Type B pancreatic cell (in vitro differentiated cells): Measurements from ENCODE around the gene OR1F1. TPM values are rescaled to one million over a fixed set of nuclear protein-coding genes. Genes with fewer than 3 reads are reported as not detected.

Source experiments
- DNase-seq: peaks from one replicate; pipeline ENCODE4 v3.0.0; 2021; ENCODE audit warnings: mixed read lengths; ENCODE audit not compliant: unreplicated experiment; ENCODE audit errors: extremely low spot score
- H3K27ac Mint-ChIP-seq: 2 replicates; pipeline ENCODE4 v1.8.0; 2021; ENCODE audit warnings: mild to moderate bottlenecking, mixed read lengths
- H3K27me3 Mint-ChIP-seq: 2 replicates; pipeline ENCODE4 v1.8.0; 2021; ENCODE audit warnings: mixed read lengths
- H3K36me3 Mint-ChIP-seq: 2 replicates; pipeline ENCODE4 v1.8.0; 2021; ENCODE audit warnings: mixed read lengths
- H3K4me1 Mint-ChIP-seq: one replicate; pipeline ENCODE4 v1.8.0; 2021; ENCODE audit warnings: mixed read lengths; ENCODE audit not compliant: unreplicated experiment
- H3K4me3 Mint-ChIP-seq: 2 replicates; pipeline ENCODE4 v1.8.0; 2021; ENCODE audit warnings: mild to moderate bottlenecking, mixed read lengths
- H3K9me3 Mint-ChIP-seq: 2 replicates; pipeline ENCODE4 v1.8.0; 2021; ENCODE audit warnings: mixed read lengths
- total RNA-seq: library from RNA; stranded (reverse); gene quantifications from 2 replicates; pipeline ENCODE4 v1.2.1, GENCODE V29; 2021; ENCODE audit warnings: low replicate concordance
- TF ChIP-seq, protein P1 (sequence below): fragments of 200-600 bp; sonication (generic); conservative IDR thresholded peaks from 2 replicates; pipeline ENCODE4 v1.5.0; 2021; ENCODE audit warnings: antibody characterized with exemption, mild to moderate bottlenecking

Gene OR1F1
- total RNA-seq, 1 donor from 2014 or later, result 0.34 TPM

DNA sequence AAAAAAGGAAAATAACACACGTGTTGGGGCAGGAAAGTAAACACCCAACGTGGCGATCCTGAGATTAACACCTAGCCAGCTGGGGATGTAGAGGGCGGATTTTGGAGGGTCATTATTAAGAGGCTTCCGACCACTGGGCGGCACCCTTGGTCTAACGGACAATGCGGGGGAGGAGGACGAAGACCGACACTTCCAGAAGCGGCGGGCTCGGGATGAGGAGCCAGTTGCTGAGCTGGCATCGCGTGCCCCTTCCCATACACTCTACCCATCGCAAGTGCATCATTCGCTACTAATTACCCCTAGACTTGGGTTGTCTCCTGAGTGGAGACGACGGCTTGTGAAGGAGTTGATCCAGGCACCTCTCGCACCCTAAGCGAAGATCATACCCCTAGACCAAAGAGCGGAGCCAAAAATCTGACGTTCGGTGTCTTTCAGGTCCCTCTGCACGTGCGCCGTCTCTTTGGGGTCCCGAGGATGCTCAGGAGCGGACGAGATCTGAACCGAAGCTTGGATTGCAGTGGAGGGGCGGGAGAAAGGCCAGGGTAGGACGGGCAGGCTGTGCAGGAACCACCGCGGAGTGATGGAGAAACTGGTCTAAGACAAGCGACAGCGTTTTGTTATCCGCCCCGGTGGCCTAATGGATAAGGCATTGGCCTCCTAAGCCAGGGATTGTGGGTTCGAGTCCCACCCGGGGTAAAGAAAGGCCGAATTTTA is 35.6 kb upstream of the OR1F1 start:
- H3K4me3 Mint-ChIP-seq, result peak overlapping the region; percentile 95
- DNase-seq, result peak; percentile 95
- TF ChIP-seq, protein P1, sequence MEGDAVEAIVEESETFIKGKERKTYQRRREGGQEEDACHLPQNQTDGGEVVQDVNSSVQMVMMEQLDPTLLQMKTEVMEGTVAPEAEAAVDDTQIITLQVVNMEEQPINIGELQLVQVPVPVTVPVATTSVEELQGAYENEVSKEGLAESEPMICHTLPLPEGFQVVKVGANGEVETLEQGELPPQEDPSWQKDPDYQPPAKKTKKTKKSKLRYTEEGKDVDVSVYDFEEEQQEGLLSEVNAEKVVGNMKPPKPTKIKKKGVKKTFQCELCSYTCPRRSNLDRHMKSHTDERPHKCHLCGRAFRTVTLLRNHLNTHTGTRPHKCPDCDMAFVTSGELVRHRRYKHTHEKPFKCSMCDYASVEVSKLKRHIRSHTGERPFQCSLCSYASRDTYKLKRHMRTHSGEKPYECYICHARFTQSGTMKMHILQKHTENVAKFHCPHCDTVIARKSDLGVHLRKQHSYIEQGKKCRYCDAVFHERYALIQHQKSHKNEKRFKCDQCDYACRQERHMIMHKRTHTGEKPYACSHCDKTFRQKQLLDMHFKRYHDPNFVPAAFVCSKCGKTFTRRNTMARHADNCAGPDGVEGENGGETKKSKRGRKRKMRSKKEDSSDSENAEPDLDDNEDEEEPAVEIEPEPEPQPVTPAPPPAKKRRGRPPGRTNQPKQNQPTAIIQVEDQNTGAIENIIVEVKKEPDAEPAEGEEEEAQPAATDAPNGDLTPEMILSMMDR, result peak; percentile 56
- H3K4me1 Mint-ChIP-seq, result peaks cover 24% of the 10 kb centered on the region
- H3K9me3 Mint-ChIP-seq, result no peaks in the 10 kb centered on the region
- H3K27me3 Mint-ChIP-seq, result peaks cover 21% of the 10 kb centered on the region
- no peaks in the 10 kb centered on the region for H3K36me3 Mint-ChIP-seq
- peak overlapping the region; percentile 98 for H3K27ac Mint-ChIP-seq

DNA sequence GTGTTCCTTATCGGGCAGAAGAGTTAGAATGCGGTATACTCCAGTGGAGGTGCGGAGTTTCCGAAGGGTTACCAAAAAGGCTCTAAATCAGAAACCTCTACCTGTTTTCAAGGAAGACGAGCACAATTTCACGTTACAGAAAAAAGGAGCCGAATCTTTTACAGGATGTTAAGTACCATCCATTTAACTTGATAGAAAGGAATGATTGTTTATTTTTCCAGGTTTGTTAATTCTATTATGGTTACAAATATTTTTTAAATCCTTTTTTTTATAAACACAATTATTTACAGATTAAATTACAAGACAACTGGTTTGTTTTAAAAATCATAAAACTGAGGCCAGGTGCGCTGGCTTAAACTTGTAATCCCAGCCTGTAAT is 35.0 kb upstream of the OR1F1 start:
- H3K27ac Mint-ChIP-seq, result peak overlapping the region; percentile 98
- TF ChIP-seq, protein P1, result no peak
- peaks cover 25% of the 10 kb centered on the region for H3K27me3 Mint-ChIP-seq
- H3K4me1 Mint-ChIP-seq, result peaks cover 27% of the 10 kb centered on the region
- peak overlapping the region; percentile 95 for H3K4me3 Mint-ChIP-seq
- no peak for DNase-seq
- no peaks in the 10 kb centered on the region for H3K36me3 Mint-ChIP-seq
- no peaks in the 10 kb centered on the region for H3K9me3 Mint-ChIP-seq

DNA sequence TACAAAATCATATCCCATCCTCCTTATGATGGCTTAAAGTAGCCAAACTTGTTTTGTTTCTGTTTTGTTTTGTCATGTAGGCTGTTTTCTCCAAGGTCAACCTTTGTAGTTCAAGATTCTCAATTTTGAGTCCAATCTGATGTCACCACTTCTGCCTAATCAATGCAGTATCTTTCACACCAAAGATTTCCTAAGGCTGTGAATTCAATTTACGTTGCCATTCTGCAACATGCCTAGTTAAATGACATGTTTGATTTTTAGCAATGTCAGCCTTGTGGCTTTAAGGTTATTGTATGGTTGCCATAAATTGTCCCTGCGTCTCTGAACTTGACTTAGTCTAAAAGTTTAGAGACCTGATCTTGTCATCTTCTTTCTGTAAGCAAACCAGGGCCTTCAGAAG is 32.8 kb upstream of the OR1F1 start:
- TF ChIP-seq, protein P1, result no peak
- no peak overlapping the region for H3K27ac Mint-ChIP-seq
- no peaks in the 10 kb centered on the region for H3K9me3 Mint-ChIP-seq
- H3K4me3 Mint-ChIP-seq, result no peak overlapping the region
- peaks cover 32% of the 10 kb centered on the region for H3K4me1 Mint-ChIP-seq
- DNase-seq, result no peak
- H3K27me3 Mint-ChIP-seq, result peaks cover 31% of the 10 kb centered on the region
- no peaks in the 10 kb centered on the region for H3K36me3 Mint-ChIP-seq

DNA sequence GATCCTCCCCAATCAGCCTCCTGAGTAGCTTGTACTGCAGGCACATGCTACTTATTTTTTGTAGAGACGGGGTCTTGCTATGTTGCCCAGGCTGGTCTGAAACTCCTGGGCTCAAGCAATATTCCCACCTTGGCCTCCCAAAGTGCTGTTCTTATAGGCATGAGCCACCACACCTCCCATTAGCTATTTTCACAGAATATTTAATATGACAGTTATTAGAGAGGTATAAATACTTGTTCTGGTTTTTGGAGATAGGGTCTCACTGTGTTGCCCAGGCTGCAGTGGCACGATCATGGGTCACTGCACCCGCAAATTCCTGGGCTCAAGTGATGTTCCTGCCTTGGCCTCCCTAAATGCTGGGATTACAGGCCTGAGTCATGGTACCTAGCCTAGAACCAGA is 32.0 kb upstream of the OR1F1 start:
- no peak for DNase-seq
- no peak overlapping the region for H3K27ac Mint-ChIP-seq
- H3K36me3 Mint-ChIP-seq, result no peaks in the 10 kb centered on the region
- no peak overlapping the region for H3K4me3 Mint-ChIP-seq
- no peaks in the 10 kb centered on the region for H3K9me3 Mint-ChIP-seq
- TF ChIP-seq, protein P1, result no peak
- H3K4me1 Mint-ChIP-seq, result peaks cover 27% of the 10 kb centered on the region
- H3K27me3 Mint-ChIP-seq, result peaks cover 26% of the 10 kb centered on the region

DNA sequence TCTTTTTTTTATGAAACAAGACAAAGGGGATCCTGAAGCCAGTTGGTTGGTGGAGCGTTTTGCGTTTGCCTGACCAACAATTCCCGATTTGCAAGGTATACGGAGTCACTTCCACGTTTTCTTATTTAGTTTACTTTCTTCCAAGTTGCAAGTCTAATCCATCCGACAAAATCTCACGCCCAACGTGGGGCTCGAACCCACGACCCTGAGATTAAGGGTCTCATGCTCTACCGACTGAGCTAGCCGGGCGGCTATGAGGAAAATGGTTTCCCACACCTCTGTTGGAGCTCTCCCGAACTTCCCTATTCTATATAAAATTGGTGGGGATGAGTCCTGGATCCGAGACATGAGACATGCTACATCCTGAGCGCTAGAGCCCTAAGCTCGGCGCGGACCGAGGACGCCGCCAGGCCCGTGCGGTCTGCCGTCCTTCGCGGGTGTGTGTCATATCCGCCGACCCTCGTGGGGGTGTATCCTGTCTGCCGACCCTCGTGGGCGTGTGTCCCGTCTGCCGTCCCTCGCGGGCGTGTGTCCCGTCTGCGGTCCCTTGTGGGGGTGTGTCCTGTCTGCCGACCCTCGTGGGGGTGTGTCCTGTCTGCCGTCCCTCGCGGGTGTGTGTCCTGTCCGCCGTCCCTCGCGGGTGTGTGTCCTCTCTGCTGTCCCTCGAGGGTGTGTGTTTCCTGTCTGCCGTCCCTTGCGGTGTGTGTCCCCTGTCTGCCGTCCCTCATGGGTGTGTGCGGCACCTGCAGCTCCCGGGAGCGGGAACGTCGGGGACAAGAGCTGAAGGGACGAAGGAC is 30.6 kb upstream of the OR1F1 start:
- peaks cover 19% of the 10 kb centered on the region for H3K4me1 Mint-ChIP-seq
- TF ChIP-seq, protein P1, result no peak
- no peaks in the 10 kb centered on the region for H3K9me3 Mint-ChIP-seq
- H3K4me3 Mint-ChIP-seq, result peak overlapping the region; percentile 92
- DNase-seq, result no peak
- H3K27ac Mint-ChIP-seq, result peak overlapping the region; percentile 96
- peaks cover 23% of the 10 kb centered on the region for H3K27me3 Mint-ChIP-seq
- H3K36me3 Mint-ChIP-seq, result no peaks in the 10 kb centered on the region
